SU-DHL-6 (cell line): ENCODE results near the gene IGFBP4.

Experiments
- H2AFZ ChIP-seq: fragments of 200-600 bp; sonication (generic); 2 replicates; pipeline ENCODE4 v1.6.1; 2014; ENCODE audit warnings: low read depth, mild to moderate bottlenecking, moderate library complexity, mixed read lengths, antibody characterized with exemption, low read length; ENCODE audit not compliant: severe bottlenecking
- H3F3A ChIP-seq: fragments of 200-600 bp; shearing (Covaris generic); 2 replicates; pipeline ENCODE4 v1.6.0; 2016; ENCODE audit warnings: antibody characterized with exemption, mild to moderate bottlenecking; ENCODE audit not compliant: insufficient read depth
- H3K27ac ChIP-seq: fragments of 200-600 bp; sonication (generic); 2 replicates; pipeline ENCODE4 v1.5.1; 2016; ENCODE audit warnings: low read depth, mild to moderate bottlenecking, low read length, moderate library complexity, mixed read lengths
- H3K27me3 ChIP-seq: fragments of 200-600 bp; sonication (generic), shearing (Covaris generic); 2 replicates; pipeline ENCODE4 v1.6.0; 2014; ENCODE audit warnings: mild to moderate bottlenecking, low read length
- H3K36me3 ChIP-seq: fragments of 200-600 bp; sonication (generic); 2 replicates; pipeline ENCODE4 v1.6.1; 2014; ENCODE audit warnings: mild to moderate bottlenecking, low read length, mixed read lengths
- H3K4me2 ChIP-seq: fragments of 300-600, 200-600 bp; shearing (Covaris generic), sonication (generic); 2 replicates; pipeline ENCODE4 v1.6.0; 2014; ENCODE audit warnings: low read length, low read depth, mild to moderate bottlenecking; ENCODE audit not compliant: poor library complexity, severe bottlenecking
- H3K4me3 ChIP-seq: fragments of 200-600 bp; sonication (generic); 2 replicates; pipeline ENCODE4 v1.5.1; 2014; ENCODE audit warnings: antibody characterized with exemption, low read length, mild to moderate bottlenecking, mixed read lengths; ENCODE audit not compliant: insufficient read depth, poor library complexity, severe bottlenecking
- H3K79me2 ChIP-seq: fragments of 200-600 bp; sonication (generic); 2 replicates; pipeline ENCODE4 v1.6.1; 2014; ENCODE audit warnings: mild to moderate bottlenecking, low read length, moderate library complexity; ENCODE audit not compliant: insufficient read depth
- H3K9ac ChIP-seq: fragments of 200-600 bp; sonication (generic); 2 replicates; pipeline ENCODE4 v1.7.0; 2014; ENCODE audit warnings: mild to moderate bottlenecking, low read length
- H3K9me2 ChIP-seq: fragments of 200-600 bp; sonication (generic); replicated peaks from 2 replicates; pipeline ENCODE4 v1.6.1; 2014; ENCODE audit warnings: low read length; ENCODE audit not compliant: insufficient read depth
- H3K9me3 ChIP-seq: fragments of 200-600 bp; sonication (generic); 2 replicates; pipeline ENCODE4 v1.6.1; 2014; ENCODE audit warnings: low read length, mixed read lengths; ENCODE audit not compliant: insufficient read depth
- H4K20me1 ChIP-seq: fragments of 200-600 bp; sonication (generic); 2 replicates; pipeline ENCODE4 v1.6.1; 2014; ENCODE audit warnings: low read depth, mild to moderate bottlenecking, antibody characterized with exemption, low read length, moderate library complexity, mixed read lengths
- EZH2phosphoT487 ChIP-seq: fragments of 200-600 bp; sonication (generic), shearing (Covaris generic); conservative IDR thresholded peaks from 2 replicates; pipeline ENCODE4 v1.6.1; 2018; ENCODE audit warnings: mild to moderate bottlenecking, antibody characterized with exemption, low read length, moderate library complexity, mixed read lengths
- TF ChIP-seq, protein P1 (sequence below): fragments of 200-600 bp; sonication (generic); IDR thresholded peaks from one replicate; pipeline ENCODE4 v1.5.1; 2017; ENCODE audit warnings: antibody characterized with exemption, mild to moderate bottlenecking, low read length, moderate library complexity; ENCODE audit not compliant: insufficient read depth, poor library complexity, severe bottlenecking

IGFBP4 gene

GRCh38 chr17:40460604-40460967 lies 17.3 kb downstream of the IGFBP4 start:
- Histone ChIP-seq H3K4me2 (no peak overlapping the region), H3K27me3 (no peaks in the 10 kb centered on the region), H4K20me1 (no peaks in the 10 kb centered on the region), H3K9me2 (no peaks in the 10 kb centered on the region), H3K4me3 (no peak overlapping the region), H3K27ac (no peak overlapping the region), H3K9ac (no peak overlapping the region), H3K36me3 (no peaks in the 10 kb centered on the region), H3K9me3 (no peaks in the 10 kb centered on the region), H3F3A (no peaks in the 10 kb centered on the region), H2AFZ (no peak overlapping the region), H3K79me2 (no peaks in the 10 kb centered on the region)
- TF ChIP-seq, protein P1, sequence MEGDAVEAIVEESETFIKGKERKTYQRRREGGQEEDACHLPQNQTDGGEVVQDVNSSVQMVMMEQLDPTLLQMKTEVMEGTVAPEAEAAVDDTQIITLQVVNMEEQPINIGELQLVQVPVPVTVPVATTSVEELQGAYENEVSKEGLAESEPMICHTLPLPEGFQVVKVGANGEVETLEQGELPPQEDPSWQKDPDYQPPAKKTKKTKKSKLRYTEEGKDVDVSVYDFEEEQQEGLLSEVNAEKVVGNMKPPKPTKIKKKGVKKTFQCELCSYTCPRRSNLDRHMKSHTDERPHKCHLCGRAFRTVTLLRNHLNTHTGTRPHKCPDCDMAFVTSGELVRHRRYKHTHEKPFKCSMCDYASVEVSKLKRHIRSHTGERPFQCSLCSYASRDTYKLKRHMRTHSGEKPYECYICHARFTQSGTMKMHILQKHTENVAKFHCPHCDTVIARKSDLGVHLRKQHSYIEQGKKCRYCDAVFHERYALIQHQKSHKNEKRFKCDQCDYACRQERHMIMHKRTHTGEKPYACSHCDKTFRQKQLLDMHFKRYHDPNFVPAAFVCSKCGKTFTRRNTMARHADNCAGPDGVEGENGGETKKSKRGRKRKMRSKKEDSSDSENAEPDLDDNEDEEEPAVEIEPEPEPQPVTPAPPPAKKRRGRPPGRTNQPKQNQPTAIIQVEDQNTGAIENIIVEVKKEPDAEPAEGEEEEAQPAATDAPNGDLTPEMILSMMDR, result no peak
- TF ChIP-seq EZH2phosphoT487, result no peak

GRCh38 chr17:40460968-40461731 lies 17.9 kb downstream of the IGFBP4 start:
- no peaks in the 10 kb centered on the region for H3K9me3 ChIP-seq
- no peak overlapping the region for H3K9ac ChIP-seq
- H3K4me3 ChIP-seq, result no peak overlapping the region
- H3K27me3 ChIP-seq, result no peaks in the 10 kb centered on the region
- H3F3A ChIP-seq, result no peaks in the 10 kb centered on the region
- H3K79me2 ChIP-seq, result no peaks in the 10 kb centered on the region
- H3K9me2 ChIP-seq, result no peaks in the 10 kb centered on the region
- TF ChIP-seq, protein P1, result no peak
- TF ChIP-seq EZH2phosphoT487, result no peak
- no peak overlapping the region for H3K27ac ChIP-seq
- no peaks in the 10 kb centered on the region for H3K36me3 ChIP-seq
- H3K4me2 ChIP-seq, result no peak overlapping the region
- no peak overlapping the region for H2AFZ ChIP-seq
- no peaks in the 10 kb centered on the region for H4K20me1 ChIP-seq

DNA sequence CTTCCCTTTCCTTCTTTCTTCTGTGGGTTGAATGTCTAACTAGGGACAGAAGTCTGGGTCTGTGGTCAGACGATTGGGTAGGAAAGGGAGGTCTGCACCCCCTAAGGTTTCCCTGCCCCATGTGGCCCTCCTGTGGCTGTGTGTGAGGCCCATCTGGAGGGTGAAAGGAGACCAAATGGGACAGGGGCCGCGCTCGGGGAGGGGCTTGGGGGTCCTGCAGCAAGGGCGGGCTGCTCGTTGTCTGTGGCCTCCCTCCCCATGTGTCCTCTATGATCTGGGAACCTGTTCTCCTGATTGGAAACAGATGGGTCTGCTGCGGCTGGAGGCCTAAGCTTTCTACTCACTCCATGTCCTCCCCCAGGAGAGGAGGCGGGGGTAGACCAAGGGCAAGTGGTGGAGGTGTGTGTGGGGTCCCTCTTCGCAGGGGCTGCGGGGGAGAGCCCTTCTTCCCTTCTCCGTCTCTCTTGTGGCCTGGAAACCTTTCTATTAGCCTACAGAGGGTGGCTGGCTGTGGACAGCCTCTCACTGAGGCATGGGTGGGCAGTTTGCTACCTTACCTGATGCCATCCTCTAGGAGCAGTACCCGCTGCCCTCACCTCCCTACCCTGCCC lies 18.6 kb downstream of the IGFBP4 start:
- Histone ChIP-seq H3K9me2 (no peaks in the 10 kb centered on the region), H3K9me3 (no peaks in the 10 kb centered on the region), H4K20me1 (no peaks in the 10 kb centered on the region), H3K27ac (no peak overlapping the region), H3K4me3 (no peak overlapping the region), H3K4me2 (no peak overlapping the region), H3K9ac (no peak overlapping the region), H2AFZ (no peak overlapping the region), H3F3A (no peaks in the 10 kb centered on the region), H3K79me2 (no peaks in the 10 kb centered on the region), H3K36me3 (no peaks in the 10 kb centered on the region), H3K27me3 (no peaks in the 10 kb centered on the region)
- TF ChIP-seq, protein P1, result no peak
- TF ChIP-seq EZH2phosphoT487, result no peak
